NT2/D1 (cell line): ENCODE results near the gene HORMAD2.

Source experiments
- YY1 ChIP-seq: IDR thresholded peaks from 2 replicates; pipeline ENCODE4 v1.6.1; 2011; ENCODE audit not compliant: insufficient read length, insufficient read depth
- ZNF274 ChIP-seq: IDR thresholded peaks from 2 replicates; pipeline ENCODE4 v1.6.1; 2011; ENCODE audit warnings: mild to moderate bottlenecking, low read depth, low read length

DNA sequence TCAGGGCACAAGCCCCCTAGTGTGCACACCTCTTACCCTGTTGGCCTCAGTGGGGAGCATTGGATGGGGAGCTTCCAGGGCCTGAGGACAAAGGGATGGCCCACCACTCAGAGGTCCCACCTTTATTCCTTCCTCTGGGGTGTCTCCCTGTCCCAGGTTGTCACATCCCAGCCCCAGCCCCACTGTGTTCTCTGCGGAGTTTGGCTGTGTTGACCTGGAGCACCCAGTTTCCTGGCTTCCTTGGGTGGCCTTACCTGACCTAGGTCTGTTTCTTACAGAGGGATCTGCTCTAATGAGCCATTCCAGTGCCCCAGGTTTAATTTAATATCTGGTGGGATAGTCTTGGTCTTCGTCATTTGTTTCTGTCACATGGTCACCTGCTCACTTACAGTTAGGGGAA lies 38.8 kb upstream of the HORMAD2 start:
- TF ChIP-seq YY1 (no peak), ZNF274 (no peak)
